ENCODE data around the gene ANKS1B.

The ANKS1B gene

GRCh38 chr12:99309812-99310211, 674.9 kb downstream of the ANKS1B start:
- no peak for DNase-seq (ENCODE audit: extremely low read depth, low read depth)
- TF ChIP-seq CTCF (IDR thresholded peaks at IDR 0.05; ENCODE audit: low read depth, low read length), result no peak

- DNase-seq (ENCODE audit: extremely low read depth, low read depth), result no peak
Observed at GRCh38 chr12:99302874-99303273, 681.9 kb downstream of the ANKS1B start.

GRCh38 chr12:99287136-99287535, 697.6 kb downstream of the ANKS1B start:
- DNase-seq (ENCODE audit: extremely low read depth, low read depth), result no peak
- no peak for TF ChIP-seq CTCF (IDR thresholded peaks at IDR 0.05; ENCODE audit: low read depth, low read length)

More at GRCh38 chr12:99302874-99303273, 681.9 kb downstream of the ANKS1B start:
- TF ChIP-seq CTCF (IDR thresholded peaks at IDR 0.05; ENCODE audit: low read depth, low read length), result no peak

- TF ChIP-seq CTCF (IDR thresholded peaks at IDR 0.05; ENCODE audit: low read depth, low read length), result no peak
Observed at GRCh38 chr12:99284161-99284560, 700.6 kb downstream of the ANKS1B start.

GRCh38 chr12:99282624-99283023, 702.1 kb downstream of the ANKS1B start:
- no peak for TF ChIP-seq CTCF (IDR thresholded peaks at IDR 0.05; ENCODE audit: low read depth, low read length)
- DNase-seq (ENCODE audit: extremely low read depth, low read depth), result no peak

More at GRCh38 chr12:99284161-99284560, 700.6 kb downstream of the ANKS1B start:
- DNase-seq (ENCODE audit: extremely low read depth, low read depth), result no peak

GRCh38 chr12:99282086-99282485, 702.6 kb downstream of the ANKS1B start:
- no peak for DNase-seq (ENCODE audit: extremely low read depth, low read depth)
- no peak for TF ChIP-seq CTCF (IDR thresholded peaks at IDR 0.05; ENCODE audit: low read depth, low read length)

- DNase-seq (ENCODE audit: extremely low read depth, low read depth), result no peak
- TF ChIP-seq CTCF (IDR thresholded peaks at IDR 0.05; ENCODE audit: low read depth, low read length), result no peak
Observed at GRCh38 chr12:99281277-99281676, 703.5 kb downstream of the ANKS1B start.

All from AG09319 (cell line).